Neural progenitor cell (in vitro differentiated cells): Measurements from ENCODE around the gene PWWP2B.

ENCODE experiments used
- CTCF ChIP-seq: fragments of 200-600 bp; sonication (generic); IDR thresholded peaks from 2 replicates; pipeline ENCODE4 v1.5.1; 2017; ENCODE audit warnings: antibody characterized with exemption, mild to moderate bottlenecking
- EZH2 ChIP-seq: fragments of 200-600 bp; sonication (generic); IDR thresholded peaks from 2 replicates; pipeline ENCODE4 v1.6.1; 2017; ENCODE audit warnings: antibody characterized with exemption, mild to moderate bottlenecking, moderate library complexity
- EZH2phosphoT487 ChIP-seq: fragments of 200-600 bp; sonication (generic); IDR thresholded peaks from 2 replicates; pipeline ENCODE4 v1.6.1; 2017; ENCODE audit warnings: antibody characterized with exemption

- TF ChIP-seq CTCF: no peak
- no peak for TF ChIP-seq EZH2phosphoT487
- TF ChIP-seq EZH2: no peak
These were observed 28.8 kb downstream of the PWWP2B start for GRCh38 chr10:132425757-132426155.
